GM18873 (cell line): ENCODE results near the gene SRSF4.
"Not testable (repeated sequence)": the region's sequence is repeated elsewhere in the genome, so short reads cannot be mapped to it uniquely, and the experiment has no call there.

Experiments
- ATAC-seq: cut with Tn5 transposase; IDR thresholded peaks from one replicate; pipeline ENCODE4 v1.9.1; 2021; ENCODE audit warnings: mild to moderate bottlenecking, moderate library complexity, moderate number of reproducible peaks; ENCODE audit not compliant: unreplicated experiment, low FRiP score

Gene SRSF4

GRCh38 chr1:29166291-29166878 is 15.3 kb downstream of the SRSF4 start:
- ATAC-seq, result no peak

- ATAC-seq, result no peak
Measured at GRCh38 chr1:29164588-29164987, 17.1 kb downstream of the SRSF4 start.

DNA sequence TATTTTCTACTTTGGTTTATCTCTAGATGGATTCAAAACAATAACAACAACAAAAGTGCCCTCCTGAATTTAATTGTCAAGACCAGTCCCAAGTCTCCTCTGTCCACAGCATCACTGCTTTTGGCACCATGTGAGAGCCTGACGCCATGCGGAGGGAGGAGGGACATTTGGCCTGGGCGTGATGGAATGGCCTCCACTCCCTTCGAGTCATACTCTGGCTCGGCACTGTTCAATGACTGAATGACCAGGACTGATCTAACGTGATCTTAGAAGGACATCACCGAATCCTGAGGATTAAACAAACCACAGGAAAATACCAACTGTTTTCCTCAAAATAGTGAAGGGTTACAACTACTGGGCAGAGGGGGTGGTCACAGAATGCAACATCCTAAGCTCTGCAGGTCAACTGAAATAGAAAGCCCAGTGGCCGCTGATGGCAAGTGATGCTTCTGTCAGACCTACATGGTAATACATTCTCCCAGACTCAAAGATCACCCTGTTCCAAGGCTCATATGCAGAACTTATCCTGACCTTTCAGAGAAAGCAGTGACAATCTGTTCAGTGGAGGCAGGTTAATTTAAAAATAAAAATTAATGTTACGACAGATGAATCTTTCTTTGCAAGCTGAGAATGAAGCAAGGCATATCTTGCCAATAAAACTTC is 19.1 kb downstream of the SRSF4 start:
- no peak for ATAC-seq

- ATAC-seq, result no peak
Measured at GRCh38 chr1:29162025-29162424, 19.7 kb downstream of the SRSF4 start.

DNA sequence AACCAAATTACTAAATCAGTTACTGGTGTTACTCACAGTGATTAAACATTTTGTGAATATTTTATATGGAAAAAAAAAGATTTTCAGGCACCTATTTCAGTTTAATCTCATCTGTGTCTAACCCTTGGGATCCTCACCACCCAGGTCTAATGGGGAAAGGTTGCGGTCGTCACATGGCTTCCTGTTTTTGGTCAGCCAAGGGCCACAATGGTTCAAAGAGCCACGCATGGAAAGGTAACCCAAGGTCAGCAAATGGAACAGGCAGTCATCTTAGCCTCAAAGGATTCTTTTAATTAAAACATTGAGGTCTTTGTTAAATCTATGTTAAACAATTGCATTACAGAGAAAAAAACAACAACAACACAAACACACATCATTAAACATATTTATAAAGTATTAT is 21.9 kb downstream of the SRSF4 start:
- ATAC-seq, result no peak

DNA sequence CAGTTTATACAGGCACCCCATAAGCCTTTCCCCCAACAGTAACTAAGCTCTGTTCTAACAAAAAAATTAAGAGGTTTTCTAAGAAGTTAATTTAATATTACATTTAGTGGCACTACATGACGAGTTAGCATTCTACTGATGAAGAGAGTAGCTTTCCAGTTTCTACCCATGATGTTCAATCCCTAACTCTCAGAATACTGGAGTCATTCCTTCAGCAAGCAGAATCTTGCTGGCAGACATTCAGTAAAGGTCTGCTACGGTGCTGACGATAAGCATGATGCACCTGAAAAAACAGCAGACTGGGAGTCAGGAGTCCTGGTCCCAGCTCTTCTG is 24.5 kb downstream of the SRSF4 start:
- ATAC-seq, result no peak

GRCh38 chr1:29156543-29157268 is 25.0 kb downstream of the SRSF4 start:
- ATAC-seq, result no peak

GRCh38 chr1:29152046-29152805 is 29.5 kb downstream of the SRSF4 start:
- no peak for ATAC-seq

DNA sequence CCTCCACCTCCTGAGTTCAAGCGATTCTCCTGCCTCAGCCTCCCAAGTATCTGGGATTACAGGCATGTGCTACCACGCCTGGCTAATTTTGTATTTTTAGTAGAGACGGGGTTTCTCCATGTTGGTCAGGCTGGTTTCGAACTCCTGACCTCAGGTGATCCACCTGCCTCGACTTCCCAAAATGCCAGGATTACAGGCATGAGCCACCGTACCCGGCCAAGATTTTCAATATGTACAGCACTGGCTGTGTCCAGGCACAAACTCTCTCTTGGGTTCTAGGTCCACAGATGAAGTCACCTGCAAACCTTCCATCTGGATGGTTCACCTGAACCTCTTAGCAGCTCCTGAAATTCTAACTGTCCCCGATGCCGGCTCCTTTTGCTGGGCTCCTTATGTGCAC is 31.4 kb downstream of the SRSF4 start:
- ATAC-seq, result not testable (repeated sequence)

- no peak for ATAC-seq
Measured at GRCh38 chr1:29148656-29149491, 32.8 kb downstream of the SRSF4 start.

GRCh38 chr1:29145739-29146437 is 35.8 kb downstream of the SRSF4 start:
- ATAC-seq, result no peak

- no peak for ATAC-seq
Measured at GRCh38 chr1:29144178-29144577, 37.5 kb downstream of the SRSF4 start.

GRCh38 chr1:29142714-29143113 is 39.0 kb downstream of the SRSF4 start:
- ATAC-seq, result no peak

- ATAC-seq, result no peak
Measured at GRCh38 chr1:29136391-29136915, 45.2 kb downstream of the SRSF4 start.

- no peak for ATAC-seq
Measured at GRCh38 chr1:29134695-29135028, 47.0 kb downstream of the SRSF4 start.

- no peak for ATAC-seq
Measured at GRCh38 chr1:29133861-29134694, 47.6 kb downstream of the SRSF4 start.

DNA sequence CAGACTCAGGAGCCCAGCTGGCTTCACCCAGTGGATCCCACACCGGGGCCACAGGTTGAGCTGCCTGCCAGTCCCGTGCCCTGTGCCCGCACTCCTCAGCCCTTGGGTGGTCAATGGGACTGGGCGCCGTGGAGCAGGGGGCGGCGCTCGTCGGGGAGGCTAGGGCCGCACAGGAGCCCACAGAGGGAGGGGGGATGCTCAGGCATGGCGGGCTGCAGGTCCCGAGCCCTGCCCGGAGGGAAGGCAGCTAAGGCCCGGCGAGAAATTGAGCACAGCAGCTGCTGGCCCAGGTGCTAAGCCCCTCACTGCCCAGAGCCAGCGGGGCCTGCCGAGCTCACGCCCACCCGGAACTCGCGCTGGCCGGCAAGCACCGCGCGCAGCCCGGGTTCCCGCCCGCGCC is 50.6 kb downstream of the SRSF4 start:
- not testable (repeated sequence) for ATAC-seq

DNA sequence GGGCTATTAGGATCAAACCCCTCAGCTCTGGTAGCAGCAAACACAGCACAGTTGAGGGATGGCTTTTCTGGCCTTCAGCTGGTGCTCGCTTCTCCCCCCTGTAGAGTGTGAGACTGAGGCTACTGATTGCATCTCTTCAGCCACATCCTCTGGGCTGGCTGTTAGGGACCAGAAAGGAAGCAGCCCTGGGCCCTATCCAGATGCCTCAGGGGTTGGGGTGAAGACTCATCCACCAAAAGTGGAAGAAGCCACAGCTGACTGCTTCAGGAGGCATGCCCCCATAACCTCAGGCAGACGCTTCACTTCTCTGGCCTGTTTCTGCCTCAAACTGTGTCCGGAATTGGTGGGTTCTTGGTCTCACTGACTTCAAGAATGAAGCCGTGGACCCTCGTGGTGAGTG is 51.8 kb downstream of the SRSF4 start:
- no peak for ATAC-seq

GRCh38 chr1:29128739-29129138 is 53.0 kb downstream of the SRSF4 start:
- ATAC-seq, result no peak
